Dedifferentiated amniotic fluid mesenchymal stem cell (primary cell): ENCODE measurements around the gene SUCLG2.
A peak's percentile ranks its signal among the peaks of the same experiment; 100 is the strongest.

Experiments used
- DNase-seq: peaks from one replicate; pipeline ENCODE4 v3.0.0-alpha.2; 2016; ENCODE audit errors: extremely low spot score

SUCLG2 gene

GRCh38 chr3:67384016-67384415, 270.4 kb downstream of the SUCLG2 start:
- no peak for DNase-seq

GRCh38 chr3:67383379-67383778, 271.0 kb downstream of the SUCLG2 start:
- DNase-seq: no peak

GRCh38 chr3:67382536-67382935, 271.9 kb downstream of the SUCLG2 start:
- DNase-seq: no peak

- peak; percentile 53 for DNase-seq
Measured at GRCh38 chr3:67381667-67382272, 272.6 kb downstream of the SUCLG2 start.

GRCh38 chr3:67380118-67380517, 274.3 kb downstream of the SUCLG2 start:
- no peak for DNase-seq

GRCh38 chr3:67377299-67377698, 277.1 kb downstream of the SUCLG2 start:
- no peak for DNase-seq

- no peak for DNase-seq
Measured at GRCh38 chr3:67376416-67376815, 278.0 kb downstream of the SUCLG2 start.

- DNase-seq: no peak
Measured at GRCh38 chr3:67375976-67376375, 278.4 kb downstream of the SUCLG2 start.

- DNase-seq: no peak
Measured at GRCh38 chr3:67362686-67363085, 291.7 kb downstream of the SUCLG2 start.

GRCh38 chr3:67361770-67362169, 292.6 kb downstream of the SUCLG2 start:
- no peak for DNase-seq

- no peak for DNase-seq
Measured at GRCh38 chr3:67361323-67361722, 293.1 kb downstream of the SUCLG2 start.

GRCh38 chr3:67357610-67358458, 296.6 kb downstream of the SUCLG2 start:
- DNase-seq: no peak

GRCh38 chr3:67349551-67350174, 304.7 kb downstream of the SUCLG2 start:
- DNase-seq: no peak

GRCh38 chr3:67346081-67346480, 308.3 kb downstream of the SUCLG2 start:
- no peak for DNase-seq

GRCh38 chr3:67335813-67336212, 318.6 kb downstream of the SUCLG2 start:
- no peak for DNase-seq

- DNase-seq: no peak
Measured at GRCh38 chr3:67334588-67334987, 319.8 kb downstream of the SUCLG2 start.

GRCh38 chr3:67329358-67329757, 325.1 kb downstream of the SUCLG2 start:
- no peak for DNase-seq

- no peak for DNase-seq
Measured at GRCh38 chr3:67327582-67327981, 326.8 kb downstream of the SUCLG2 start.

GRCh38 chr3:67325231-67325630, 329.2 kb downstream of the SUCLG2 start:
- DNase-seq: no peak
